Adrenal gland (tissue), 5 donors: ENCODE results near the gene POLR1G.

Experiments used
- POLR2A ChIP-seq, 2 donors: fragments of 450-650 bp; IDR thresholded peaks; one replicate each; pipeline ENCODE4 v1.6.1; 2017; ENCODE audit warnings: antibody characterized with exemption in 2 of 2, mild to moderate bottlenecking in 2 of 2, moderate library complexity in 1 of 2
- TF ChIP-seq, protein P1 (sequence below), 6 experiments: fragments of 450-650 bp in 4 of 6; fragments of 200-600 bp in 2 of 6; sonication (generic) in 1 of 6; IDR thresholded peaks; 1 replicate in 5 of 6; 2 replicates in 1 of 6; pipeline versions ENCODE4 v1.5.1 to v1.8.0; 2016 to 2021; ENCODE audit warnings: antibody characterized with exemption in 6 of 6, mild to moderate bottlenecking in 2 of 6, moderate library complexity in 1 of 6
- donor health status: DM: no; HTN: no; CAD: no.

GRCh38 chr19:45380107-45380506, 26.3 kb upstream of the POLR1G start:
- TF ChIP-seq, protein P1, sequence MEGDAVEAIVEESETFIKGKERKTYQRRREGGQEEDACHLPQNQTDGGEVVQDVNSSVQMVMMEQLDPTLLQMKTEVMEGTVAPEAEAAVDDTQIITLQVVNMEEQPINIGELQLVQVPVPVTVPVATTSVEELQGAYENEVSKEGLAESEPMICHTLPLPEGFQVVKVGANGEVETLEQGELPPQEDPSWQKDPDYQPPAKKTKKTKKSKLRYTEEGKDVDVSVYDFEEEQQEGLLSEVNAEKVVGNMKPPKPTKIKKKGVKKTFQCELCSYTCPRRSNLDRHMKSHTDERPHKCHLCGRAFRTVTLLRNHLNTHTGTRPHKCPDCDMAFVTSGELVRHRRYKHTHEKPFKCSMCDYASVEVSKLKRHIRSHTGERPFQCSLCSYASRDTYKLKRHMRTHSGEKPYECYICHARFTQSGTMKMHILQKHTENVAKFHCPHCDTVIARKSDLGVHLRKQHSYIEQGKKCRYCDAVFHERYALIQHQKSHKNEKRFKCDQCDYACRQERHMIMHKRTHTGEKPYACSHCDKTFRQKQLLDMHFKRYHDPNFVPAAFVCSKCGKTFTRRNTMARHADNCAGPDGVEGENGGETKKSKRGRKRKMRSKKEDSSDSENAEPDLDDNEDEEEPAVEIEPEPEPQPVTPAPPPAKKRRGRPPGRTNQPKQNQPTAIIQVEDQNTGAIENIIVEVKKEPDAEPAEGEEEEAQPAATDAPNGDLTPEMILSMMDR (IDR thresholded peaks at IDR 0.05), result no peak
- no peak for TF ChIP-seq POLR2A (IDR thresholded peaks at IDR 0.05)
